H1 (cell line): Measurements from ENCODE around the gene ZFP36L2. TPM values are rescaled to one million over a fixed set of nuclear protein-coding genes. Genes with fewer than 3 reads are reported as not detected.

ENCODE experiments used
- CTCF ChIA-PET: fragments of 300-600 bp; sonication (Branson Sonifier 250); formaldehyde crosslinking; loops from one replicate; lab custom pipeline; 2021; ENCODE audit not compliant: partially characterized antibody; lab: Charles Lee
- POLR2A ChIA-PET: fragments of 300-600 bp; sonication (Branson Sonifier 250); formaldehyde crosslinking; loops from one replicate; lab custom pipeline; 2021; ENCODE audit warnings: inconsistent platforms; ENCODE audit not compliant: partially characterized antibody; lab: Charles Lee
- DNase-seq, 2 experiments: peaks; one replicate each; pipeline versions ENCODE4 v3.0.0 to v3.0.0-alpha.2; 2010 to 2022; ENCODE audit warnings: low spot score in 2 of 2, low read depth in 1 of 2, mixed read lengths in 1 of 2
- FAIRE-seq: peaks from 2 replicates; lab custom pipeline; 2011; peaks lifted over from hg19 to GRCh38; lab: Jason Lieb, UNC
- H2AFZ ChIP-seq: 2 replicates; pipeline ENCODE4 v1.8.1; 2012; ENCODE audit warnings: low read length, inconsistent platforms
- H2AK5ac ChIP-seq: 2 replicates; pipeline ENCODE4 v1.6.1; 2013; ENCODE audit warnings: low read depth, low read length
- H2BK120ac ChIP-seq: replicated peaks from 2 replicates; pipeline ENCODE3; 2013; ENCODE audit warnings: low read depth, low read length, inconsistent platforms
- H2BK12ac ChIP-seq: 2 replicates; pipeline ENCODE4 v1.6.1; 2013; ENCODE audit warnings: low read depth, low read length
- H2BK15ac ChIP-seq: 2 replicates; pipeline ENCODE4 v1.6.1; 2013; ENCODE audit warnings: low read length
- H2BK20ac ChIP-seq: 2 replicates; pipeline ENCODE4 v1.6.1; 2013; ENCODE audit warnings: low read length
- H2BK5ac ChIP-seq: 2 replicates; pipeline ENCODE4 v1.6.1; 2013; ENCODE audit warnings: low read depth, low read length
- H3K14ac ChIP-seq: 2 replicates; pipeline ENCODE4 v1.6.1; 2013; ENCODE audit warnings: inconsistent platforms; ENCODE audit not compliant: insufficient read length
- H3K18ac ChIP-seq: 2 replicates; pipeline ENCODE4 v1.6.1; 2013; ENCODE audit warnings: low read length; ENCODE audit errors: extremely low read depth
- H3K23ac ChIP-seq: 2 replicates; pipeline ENCODE4 v1.6.1; 2013; ENCODE audit warnings: inconsistent platforms; ENCODE audit not compliant: insufficient read length
- H3K23me2 ChIP-seq: 2 replicates; pipeline ENCODE4 v1.6.1; 2013; ENCODE audit warnings: low read depth, low read length
- H3K27ac ChIP-seq: 2 replicates; pipeline ENCODE4 v1.6.1; 2011; ENCODE audit warnings: low read depth, low read length, inconsistent platforms
- H3K27me3 ChIP-seq, 4 experiments: replicated peaks in 1 of 4; 1 replicate in 1 of 4; 2 replicates in 3 of 4; pipeline versions ENCODE4 v1.6.1 to v1.8.1; 2011 to 2013; ENCODE audit warnings: low read length in 3 of 4, mild to moderate bottlenecking in 3 of 4, inconsistent platforms in 2 of 4, mixed read lengths in 2 of 4, moderate library complexity in 1 of 4; ENCODE audit not compliant: control insufficient read depth in 3 of 4, insufficient read depth in 3 of 4; ENCODE audit errors: extremely low read depth in 1 of 4
- H3K36me3 ChIP-seq, 4 experiments: 2 replicates each; pipeline versions ENCODE4 v1.6.1 to v1.8.1; 2011 to 2013; ENCODE audit warnings: mild to moderate bottlenecking in 4 of 4, low read length in 3 of 4, moderate library complexity in 2 of 4, control low read depth in 1 of 4, inconsistent platforms in 1 of 4; ENCODE audit not compliant: insufficient read depth in 4 of 4, control insufficient read depth in 2 of 4
- H3K4ac ChIP-seq: replicated peaks from 2 replicates; pipeline ENCODE3; 2013; ENCODE audit warnings: low read length, low read depth, mixed read lengths, inconsistent platforms; ENCODE audit not compliant: insufficient read length
- H3K4me1 ChIP-seq, 4 experiments: replicated peaks in 1 of 4; 1 replicate in 1 of 4; 2 replicates in 3 of 4; pipeline versions ENCODE4 v1.6.1 to v1.8.1; 2011 to 2013; ENCODE audit warnings: low read length in 3 of 4, inconsistent platforms in 2 of 4, mixed read lengths in 1 of 4; ENCODE audit not compliant: insufficient read depth in 4 of 4, control insufficient read depth in 3 of 4
- H3K4me2 ChIP-seq, 2 experiments: 2 replicates each; pipeline versions ENCODE4 v1.6.1 to v1.8.1; 2011 to 2013; ENCODE audit warnings: low read depth in 2 of 2, low read length in 2 of 2, control low read depth in 1 of 2, inconsistent platforms in 1 of 2, mild to moderate bottlenecking in 1 of 2; ENCODE audit not compliant: insufficient read depth in 1 of 2
- H3K4me3 ChIP-seq, 4 experiments: fragments of 200-600, 300-600 bp in 1 of 4; sonication (generic), shearing (Covaris generic), sonication (Bioruptor Twin) in 1 of 4; 2 replicates each; pipeline versions ENCODE4 v1.5.1 to v1.8.1; 2011 to 2016; ENCODE audit warnings: low read length in 4 of 4, low read depth in 3 of 4, control low read depth in 2 of 4, inconsistent platforms in 2 of 4, mild to moderate bottlenecking in 2 of 4, mixed read lengths in 1 of 4, moderate library complexity in 1 of 4; ENCODE audit not compliant: insufficient read depth in 2 of 4; ENCODE audit errors: extremely low read depth in 1 of 4
- H3K56ac ChIP-seq: replicated peaks from 2 replicates; pipeline ENCODE3; 2013; ENCODE audit warnings: low read depth, mild to moderate bottlenecking, mixed read lengths, low read length, inconsistent platforms; ENCODE audit not compliant: insufficient read length
- H3K79me1 ChIP-seq: 2 replicates; pipeline ENCODE4 v1.6.1; 2013; ENCODE audit warnings: low read depth, low read length, control low read depth
- H3K79me2 ChIP-seq, 2 experiments: 2 replicates each; pipeline versions ENCODE4 v1.6.1 to v1.8.1; 2012 to 2013; ENCODE audit warnings: low read length in 2 of 2, mild to moderate bottlenecking in 2 of 2, inconsistent platforms in 1 of 2; ENCODE audit not compliant: insufficient read depth in 2 of 2, control insufficient read depth in 1 of 2
- H3K9ac ChIP-seq, 4 experiments: replicated peaks in 1 of 4; 1 replicate in 1 of 4; 2 replicates in 3 of 4; pipeline versions ENCODE4 v1.6.1 to v1.8.1; 2011 to 2013; ENCODE audit warnings: low read depth in 3 of 4, low read length in 3 of 4, control low read depth in 2 of 4, mild to moderate bottlenecking in 2 of 4, moderate library complexity in 2 of 4, inconsistent platforms in 1 of 4; ENCODE audit errors: extremely low read depth in 1 of 4
- H3K9me3 ChIP-seq, 2 experiments: 2 replicates each; pipeline versions ENCODE4 v1.6.1 to v1.8.1; 2012 to 2013; ENCODE audit warnings: mild to moderate bottlenecking in 2 of 2, moderate library complexity in 2 of 2, control low read depth in 1 of 2, inconsistent platforms in 1 of 2, low read depth in 1 of 2, low read length in 1 of 2, mixed read lengths in 1 of 2; ENCODE audit not compliant: insufficient read depth in 2 of 2
- H4K20me1 ChIP-seq, 2 experiments: replicated peaks in 1 of 2; 2 replicates each; pipeline versions ENCODE3 to v1.8.1; 2011 to 2013; ENCODE audit warnings: inconsistent platforms in 2 of 2, low read length in 2 of 2, mild to moderate bottlenecking in 1 of 2; ENCODE audit not compliant: insufficient read depth in 2 of 2, control insufficient read depth in 1 of 2
- H4K5ac ChIP-seq: 2 replicates; pipeline ENCODE4 v1.6.1; 2013; ENCODE audit warnings: low read length, low read depth, mixed read lengths, inconsistent platforms; ENCODE audit not compliant: insufficient read length
- H4K8ac ChIP-seq: 2 replicates; pipeline ENCODE4 v1.8.0; 2013; ENCODE audit warnings: mild to moderate bottlenecking, moderate library complexity, low read length, inconsistent platforms; ENCODE audit not compliant: insufficient read depth; ENCODE audit errors: extremely low read depth
- H4K91ac ChIP-seq: replicated peaks from 2 replicates; pipeline ENCODE3; 2013; ENCODE audit warnings: low read length, mixed read lengths, inconsistent platforms; ENCODE audit not compliant: insufficient read length
- BACH1 ChIP-seq: IDR thresholded peaks from 2 replicates; pipeline ENCODE4 v1.6.1; 2012; ENCODE audit warnings: low read length, improper control_type of control experiment
- CEBPB ChIP-seq: IDR thresholded peaks from 2 replicates; pipeline ENCODE4 v1.6.1; 2012; ENCODE audit warnings: low read depth, low read length
- CREB1 ChIP-seq: IDR thresholded peaks from 2 replicates; pipeline ENCODE4 v1.6.1; 2012; ENCODE audit warnings: inconsistent platforms
- HDAC6 ChIP-seq: IDR thresholded peaks from one replicate; pipeline ENCODE4 v1.7.1; 2012; ENCODE audit warnings: low read depth, mild to moderate bottlenecking, inconsistent platforms, low read length, moderate library complexity
- MAFK ChIP-seq: IDR thresholded peaks from 2 replicates; pipeline ENCODE4 v1.6.1; 2012; ENCODE audit warnings: low read depth, mild to moderate bottlenecking, improper control_type of control experiment, low read length
- RAD21 ChIP-seq, 2 experiments: IDR thresholded peaks in 1 of 2; conservative IDR thresholded peaks in 1 of 2; 2 replicates each; pipeline ENCODE4 v1.6.1; 2011; ENCODE audit warnings: low read depth in 2 of 2, low read length in 2 of 2, improper control_type of control experiment in 1 of 2, inconsistent platforms in 1 of 2, mild to moderate bottlenecking in 1 of 2, moderate library complexity in 1 of 2
- SAP30 ChIP-seq: fragments of 300-600 bp; sonication (generic); IDR thresholded peaks from 2 replicates; pipeline ENCODE4 v1.7.1; 2012; ENCODE audit warnings: low read length, moderate library complexity, mild to moderate bottlenecking, inconsistent platforms; ENCODE audit not compliant: insufficient read depth, insufficient replicate concordance
- WGBS, 2 experiments: shearing (Covaris generic) in 1 of 2; methylation state at CpG; one replicate each; pipeline versions ENCODE4 v1.1.6 to v1.1.7; 2013 to 2015; ENCODE audit warnings: low lambda C conversion rate in 2 of 2, mixed read lengths in 2 of 2, inconsistent platforms in 1 of 2, low coverage in 1 of 2, missing lambda C conversion rate in 1 of 2; ENCODE audit not compliant: insufficient replicate concordance in 2 of 2, insufficient coverage in 1 of 2, insufficient read length in 1 of 2; ENCODE audit errors: extremely low coverage in 1 of 2, missing lambda C conversion rate in 1 of 2; 5-methylcytosine and 5-hydroxymethylcytosine counted together
- polyA plus RNA-seq, 7 experiments: library from polyadenylated mRNA; depleted of rRNA in 3 of 7; stranded (reverse) in 5 of 7; unstranded in 2 of 7; fragments of >200 nt in 5 of 7; fragments of 200-250 nt in 2 of 7; gene quantifications; 1 replicate in 5 of 7; 2 replicates in 1 of 7; 4 replicates in 1 of 7; pipeline versions ENCODE4 v1.2.1 to v1.2.3, GENCODE V29; 2011 to 2013; ENCODE audit warnings: missing spikeins in 2 of 7, mixed read lengths in 2 of 7
- total RNA-seq: library from RNA; stranded (reverse); fragmentation: NEBNext Ultra II Directional; extraction: Animal tissue kit (Norgen Biotek cat#: 25700); gene quantifications from 2 replicates; pipeline ENCODE4 v1.2.1, GENCODE V29; 2021

ZFP36L2 gene
- total and polyA plus RNA-seq, 2 of the 8 experiments (the other 6 are each of a cell fraction or from before 2014, with no cell fraction given): 13.4 to 102 TPM

DNA sequence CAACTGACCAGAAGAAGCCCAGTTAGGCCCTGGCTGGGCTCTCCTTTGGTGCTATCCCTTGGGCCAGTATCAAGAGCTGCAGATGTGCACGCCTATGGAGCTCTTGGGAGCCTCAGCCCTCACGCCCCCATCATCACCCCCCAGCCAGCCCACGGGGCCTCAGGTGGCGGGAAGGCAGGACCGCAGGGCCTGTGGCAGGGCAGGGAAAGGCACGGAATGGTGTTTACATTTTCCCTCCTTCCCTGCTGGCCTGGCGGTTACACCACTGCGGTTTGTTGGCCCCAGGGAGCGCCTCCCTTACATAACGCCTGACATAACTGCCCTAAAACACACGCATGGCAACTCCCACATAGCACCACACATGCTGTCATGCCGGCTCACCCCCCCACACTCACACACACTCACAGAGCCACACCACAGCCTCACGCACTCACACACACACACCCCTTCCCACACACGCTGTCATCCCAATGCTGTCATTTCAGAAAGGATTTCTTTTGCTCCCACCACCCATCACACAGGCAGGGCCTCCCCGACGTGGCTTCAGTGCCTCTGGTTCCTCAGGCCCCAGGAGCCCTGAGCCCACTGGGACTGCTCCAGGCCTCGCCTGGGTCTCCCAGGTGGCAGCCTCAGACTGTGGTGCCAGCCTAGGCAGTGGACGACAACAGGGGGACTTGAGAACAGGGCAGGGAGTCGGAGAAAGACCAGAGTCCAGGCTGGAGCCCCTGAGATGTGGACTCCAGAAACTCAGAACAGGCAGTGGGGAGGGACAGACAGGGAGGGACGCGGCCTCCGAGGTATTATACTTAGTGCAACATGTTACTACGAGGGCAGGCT is 15.7 kb downstream of the ZFP36L2 start:
- H4K8ac ChIP-seq: peak overlapping the region; percentile 63
- POLR2A ChIA-PET: interaction anchor here (4.9 kb wide), 1 partner anchor 9 kb away, joined by 30 read pairs; no protein-coding TSS in a partner anchor
- TF ChIP-seq BACH1: no peak
- TF ChIP-seq HDAC6: no peak
- no peak for TF ChIP-seq CREB1
- no peak for TF ChIP-seq SAP30
- no peak for TF ChIP-seq MAFK
- TF ChIP-seq RAD21 (IDR thresholded peaks at IDR 0.05 in 1 of 2, conservative IDR thresholded peaks at IDR 0.05 in 1 of 2; ENCODE audit: low read depth in 2 of 2, low read length in 2 of 2): no peak
- no peak for TF ChIP-seq CEBPB
- TF ChIP-seq, all 59 proteins: peak for 0
- peak overlapping the region; percentile 13; the same call in 1 of the 2 replicates for H3K18ac ChIP-seq
- no peaks in the 10 kb centered on the region for H3K23me2 ChIP-seq
- FAIRE-seq (no peak), DNase-seq (no peak)
- H2BK15ac ChIP-seq: peak overlapping the region; percentile 92; the same call in 1 of the 2 replicates
- no peak overlapping the region for H3K4me3 ChIP-seq
- H3K56ac ChIP-seq: no peak overlapping the region
- peak overlapping the region; percentile 94 for H3K4ac ChIP-seq
- peak overlapping the region; percentile 25 for H4K5ac ChIP-seq
- WGBS, 2 experiments: 89% methylated on average over 20 of the region's 23 CpGs; no CpG with 5 or more reads in 1 of the 2 experiments
- no peaks in the 10 kb centered on the region for H3K36me3 ChIP-seq
- H3K9me3 ChIP-seq: no peaks in the 10 kb centered on the region
- H2BK5ac ChIP-seq: no peak overlapping the region
- no peak overlapping the region for H2AFZ ChIP-seq
- H2BK120ac ChIP-seq: peak overlapping the region; percentile 10
- CTCF ChIA-PET: interaction anchor here (0.8 to 8.8 kb wide), 8 partner anchors 6 to 84 kb away, joined by 3 to 65 read pairs (median 9); no protein-coding TSS in a partner anchor
- no peaks in the 10 kb centered on the region for H4K20me1 ChIP-seq
- H3K4me2 ChIP-seq: no peak overlapping the region
- 0 out of 2 replicates have a peak overlapping the region, but pooled peaks have one; percentile 6 for H2AK5ac ChIP-seq
- H3K27me3 ChIP-seq: no peaks in the 10 kb centered on the region
- H3K79me1 ChIP-seq: no peaks in the 10 kb centered on the region
- peak overlapping the region; percentile 95; the same call in 1 of the 2 replicates for H2BK12ac ChIP-seq
- H3K14ac ChIP-seq: no peak overlapping the region
- H4K91ac ChIP-seq: peak overlapping the region; percentile 81
- H3K23ac ChIP-seq: no peak overlapping the region
- H3K27ac ChIP-seq: no peak overlapping the region
- peak overlapping the region; percentile 93 for H2BK20ac ChIP-seq
- H3K4me1 ChIP-seq: peaks cover 0 to 12% (median 6%) of the 10 kb centered on the region in 4 experiments; a peak in 5 of 7 replicates
- no peak overlapping the region for H3K9ac ChIP-seq
- H3K79me2 ChIP-seq: no peaks in the 10 kb centered on the region
